Cardiac septum (tissue), 1 donor: ENCODE data around the gene RFT1. TPM values are rescaled to one million over a fixed set of nuclear protein-coding genes. Genes with fewer than 3 reads are reported as not detected.
A peak's percentile ranks its signal among the peaks of the same experiment; 100 is the strongest.

Experiments
- DNase-seq: peaks from one replicate; pipeline ENCODE4 v3.0.0-alpha.2; 2020; ENCODE audit warnings: low spot score
- intact Hi-C: fragments of 100-400 bp; cut with DNase I; formaldehyde crosslinking; loops from one replicate; pipeline ENCODE4 v1.14.0; 2022
- total RNA-seq: library from RNA; stranded (reverse); fragmentation: NEBNext Ultra II Directional; extraction: Animal tissue kit (Norgen Biotek cat#: 25700); gene quantifications from one replicate; pipeline ENCODE4 v1.2.1, GENCODE V29; 2021
- donor health status: DM: no; HTN: no; CAD: no.

The RFT1 gene
- total RNA-seq, 1 donor from 2014 or later, result 8.6 TPM

DNA sequence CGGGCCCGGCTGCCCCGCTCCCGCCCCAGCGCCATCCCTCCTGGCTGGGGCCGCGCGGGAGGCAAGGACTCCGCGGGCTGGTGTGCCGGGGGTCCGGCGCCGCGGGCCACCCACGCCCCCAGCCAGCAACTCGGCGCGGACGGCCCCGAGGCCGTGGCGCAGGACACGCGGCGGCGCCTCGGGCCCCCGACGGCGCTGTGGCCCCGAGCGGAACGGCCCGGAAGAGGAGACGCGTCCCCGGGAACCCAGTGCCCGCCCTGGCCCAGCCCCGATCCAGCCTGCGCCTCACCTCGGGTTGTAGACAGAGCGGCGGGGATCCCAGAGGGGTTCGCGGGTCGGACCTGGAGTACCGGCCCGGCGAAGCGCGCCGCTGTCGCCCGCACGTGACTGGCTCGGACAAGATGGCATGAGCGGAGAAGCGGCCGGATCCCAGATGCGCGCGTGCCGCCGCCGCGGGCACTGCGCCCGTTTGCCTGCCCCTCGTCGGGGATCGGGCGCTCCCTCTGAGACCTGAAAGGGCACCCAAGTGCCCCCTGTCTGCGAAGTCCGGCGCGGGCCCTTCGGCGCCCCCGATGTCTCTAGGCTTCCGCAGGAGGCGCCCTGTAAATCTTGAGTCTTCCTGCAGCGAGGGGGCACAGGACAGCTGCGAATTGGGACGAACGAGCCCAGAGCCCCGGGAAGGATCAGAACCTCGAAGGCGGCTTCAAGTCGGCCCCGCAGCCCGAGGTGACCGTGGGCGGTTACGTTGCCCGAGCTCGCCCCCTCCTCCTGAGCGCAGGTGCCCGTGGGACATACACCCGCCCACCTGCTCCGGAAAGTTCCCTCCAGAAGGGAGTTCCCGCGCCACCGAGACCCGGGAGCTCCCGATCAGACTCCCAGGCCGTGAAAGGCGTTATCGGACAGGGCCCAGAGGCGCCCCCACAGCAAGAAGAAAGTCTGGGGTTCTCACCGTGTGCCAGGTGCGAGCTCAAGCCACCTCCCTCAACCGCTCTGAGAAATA lies 83.8 kb downstream of the RFT1 start:
- intact Hi-C loops, result loop anchor here (5.0 to 10.0 kb wide), 2 partner anchors 69 to 642 kb away; no protein-coding TSS in a partner anchor
- peak; percentile 78 for DNase-seq

DNA sequence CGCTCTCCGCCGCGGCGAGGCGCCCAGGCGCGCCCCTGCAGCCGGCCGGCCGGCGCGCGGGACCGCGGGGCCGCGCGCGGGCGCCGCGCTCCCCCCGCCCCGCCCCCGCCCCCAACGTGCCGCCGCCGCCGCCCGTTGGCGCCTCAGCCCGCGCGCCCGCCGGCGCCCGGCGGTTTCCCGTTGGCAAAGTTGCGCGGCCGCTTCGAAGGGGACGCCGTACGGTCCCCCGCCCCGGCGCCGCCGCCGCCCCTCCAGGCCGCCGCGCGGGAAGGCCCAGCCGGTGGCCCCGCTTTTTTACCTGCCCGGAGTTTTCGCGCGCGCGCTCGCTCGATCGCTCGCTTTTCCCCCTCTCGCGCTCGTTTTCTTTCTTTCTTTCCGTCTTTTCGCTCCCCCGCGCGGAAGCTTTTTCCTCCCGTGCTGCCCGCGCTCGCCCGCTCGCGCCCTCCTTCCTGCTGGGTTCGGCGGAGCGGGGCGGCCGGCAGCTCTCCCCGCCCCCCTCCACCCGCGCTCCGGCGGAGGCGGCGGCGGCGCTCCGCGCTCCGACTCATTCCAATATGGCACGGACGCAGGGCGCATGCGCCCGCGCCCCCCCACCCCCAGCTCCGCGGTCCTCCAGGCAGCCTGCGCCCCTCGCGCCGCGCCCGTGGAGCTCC lies 84.6 kb downstream of the RFT1 start, which contains the start of gene SFMBT1:
SFMBT1 (minus strand) TSS at position 556 of the 653 bp plus-strand sequence. CDS start 76,945 bp downstream, outside the sequence.
- no peak for DNase-seq
- intact Hi-C loops, result loop anchor here (5.0 to 10.0 kb wide), 2 partner anchors 68 to 641 kb away; no protein-coding TSS in a partner anchor

DNA sequence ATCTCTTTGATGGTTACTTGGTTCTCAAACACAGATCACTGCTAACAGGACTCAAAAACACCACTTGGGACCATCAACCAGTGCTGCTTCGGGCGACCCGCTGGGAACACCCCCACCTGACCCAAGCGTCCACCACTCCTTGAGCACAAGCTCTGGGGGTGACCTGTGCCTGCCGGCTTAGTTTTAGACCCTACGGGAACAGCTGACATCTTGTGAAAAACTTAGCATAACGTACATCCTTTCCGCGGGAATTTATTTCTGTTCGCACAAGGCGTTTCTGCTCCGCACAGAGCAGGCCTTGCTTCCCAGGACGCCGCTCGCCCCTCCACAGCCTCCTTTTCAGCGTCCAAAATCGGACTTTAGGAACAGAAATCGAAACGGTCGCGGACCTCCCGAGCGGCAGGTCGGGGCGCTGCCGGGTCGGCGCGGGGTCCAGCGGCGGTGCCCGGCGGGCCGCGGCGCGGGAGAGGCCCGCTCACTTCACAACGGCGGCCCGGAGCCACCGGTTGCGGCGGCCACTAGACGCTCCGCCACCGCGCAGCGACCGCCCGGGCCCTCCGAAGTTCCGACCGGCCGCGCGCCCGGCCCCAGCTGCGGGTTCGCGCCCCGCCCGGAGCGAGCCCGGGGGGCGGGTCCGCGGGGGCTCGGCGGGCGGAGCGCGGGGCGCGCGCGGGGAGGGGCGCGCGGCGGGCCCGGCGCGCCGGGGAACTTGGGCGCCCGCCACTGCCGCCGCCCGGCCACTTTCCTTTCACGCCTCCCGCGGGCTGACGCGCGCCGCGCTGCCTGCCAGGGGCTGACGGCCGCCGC lies 85.3 kb downstream of the RFT1 start:
- intact Hi-C loops, result loop anchor here (5.0 to 10.0 kb wide), 2 partner anchors 68 to 640 kb away; no protein-coding TSS in a partner anchor
- no peak for DNase-seq

DNA sequence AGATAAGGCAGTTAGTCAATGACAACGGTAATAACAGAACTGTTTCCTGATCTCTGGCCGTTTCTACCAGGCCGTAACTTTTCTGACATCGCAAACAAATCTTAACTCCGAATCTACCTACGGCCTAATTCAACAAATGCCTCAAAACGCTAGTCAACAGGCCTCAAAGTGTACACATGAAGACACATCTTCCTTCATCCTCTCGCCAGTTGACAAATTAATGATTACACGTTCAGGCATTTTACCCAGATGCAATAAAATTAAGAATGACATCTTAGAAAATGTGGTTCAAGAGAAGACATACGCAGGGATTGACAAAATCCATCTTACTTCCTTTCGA lies 85.9 kb downstream of the RFT1 start:
- no peak for DNase-seq
- intact Hi-C loops, result loop anchor here (10.0 kb wide), 1 partner anchor 640 kb away; no protein-coding TSS in a partner anchor

DNA sequence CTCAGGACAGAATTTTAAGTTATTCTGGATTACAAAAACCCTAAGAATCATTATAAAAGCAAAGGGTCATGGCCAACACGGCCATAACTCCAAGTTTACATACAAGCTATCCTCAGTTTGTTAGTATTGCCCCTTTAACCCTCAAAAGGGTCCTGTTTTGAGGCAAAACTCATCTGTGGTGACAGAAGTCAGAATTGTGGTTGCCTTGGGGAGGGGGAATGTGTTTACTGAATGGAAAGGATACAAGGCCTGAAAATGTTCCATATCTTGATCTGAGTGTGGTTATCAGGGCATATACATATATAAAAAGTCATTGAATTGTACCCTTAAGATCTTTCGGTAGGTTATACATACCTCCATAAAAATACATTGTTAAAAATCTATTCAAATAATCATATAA lies 86.5 kb downstream of the RFT1 start:
- intact Hi-C loops, result loop anchor here (10.0 kb wide), 1 partner anchor 639 kb away; no protein-coding TSS in a partner anchor

DNA sequence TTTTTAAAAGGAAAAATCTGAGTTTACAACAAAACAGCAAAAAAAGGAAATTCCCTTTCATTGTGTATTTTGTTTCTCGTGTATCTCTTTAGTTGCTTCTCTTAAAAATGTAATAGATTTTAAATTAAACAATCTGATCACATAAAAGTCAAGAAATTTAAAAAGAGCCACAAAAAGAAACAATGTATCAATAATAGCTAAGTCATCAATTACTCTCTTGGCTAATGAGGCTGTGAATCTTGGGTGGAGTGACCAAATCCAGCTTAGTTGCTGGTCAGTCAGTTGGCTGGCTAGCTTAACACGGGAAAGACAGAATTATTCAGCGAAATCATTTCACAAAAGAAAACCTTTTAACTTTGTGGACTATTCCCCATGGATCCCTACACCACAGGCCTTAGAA lies 87.6 kb downstream of the RFT1 start:
- intact Hi-C loops, result loop anchor here (10.0 kb wide), 1 partner anchor 638 kb away; no protein-coding TSS in a partner anchor
- DNase-seq, result no peak

More for the DNA sequence above, 86.5 kb downstream of the RFT1 start:
- no peak for DNase-seq

DNA sequence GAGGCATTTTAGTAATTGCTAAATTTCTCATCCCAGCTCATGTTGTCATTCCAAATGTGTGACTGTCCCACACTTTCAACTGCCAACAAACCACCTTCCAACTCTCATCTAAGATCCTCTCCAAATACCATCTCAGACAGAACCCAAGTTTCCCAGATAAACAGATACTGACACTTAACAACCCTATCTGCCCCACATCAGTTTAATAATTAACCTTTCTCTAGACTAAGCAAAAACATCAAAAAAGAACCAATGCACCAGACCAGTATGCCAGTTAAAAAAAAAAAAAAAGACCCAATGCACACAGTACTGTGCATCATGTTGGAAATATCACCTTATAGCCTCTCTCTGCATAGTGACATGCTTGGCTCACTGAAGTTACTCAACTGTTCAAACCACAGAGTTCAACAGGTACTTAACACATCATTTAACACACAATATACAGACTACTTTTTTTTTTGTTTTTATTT lies 89.8 kb downstream of the RFT1 start:
- DNase-seq, result no peak
- intact Hi-C loops, result loop anchor here (10.0 kb wide), 1 partner anchor 636 kb away; no protein-coding TSS in a partner anchor

DNA sequence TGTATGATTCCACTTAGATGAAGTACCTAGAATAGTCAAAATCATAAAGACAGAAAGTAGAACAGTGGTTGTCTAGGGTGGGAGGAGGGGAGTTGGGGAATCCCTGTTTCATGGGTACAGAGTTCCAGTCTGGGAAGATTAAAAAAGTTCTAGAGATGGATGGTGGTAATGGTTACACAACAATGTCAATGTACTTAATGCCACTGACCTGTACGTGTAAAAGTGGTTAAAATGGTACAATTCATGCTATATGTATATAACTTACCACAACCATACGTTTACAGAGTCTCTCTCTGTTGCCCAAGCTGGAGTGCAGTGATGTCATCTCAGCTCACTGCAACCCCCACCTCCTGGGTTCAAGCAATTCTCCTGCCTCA lies 90.9 kb downstream of the RFT1 start:
- no peak for DNase-seq
- intact Hi-C loops, result no loop called here

DNA sequence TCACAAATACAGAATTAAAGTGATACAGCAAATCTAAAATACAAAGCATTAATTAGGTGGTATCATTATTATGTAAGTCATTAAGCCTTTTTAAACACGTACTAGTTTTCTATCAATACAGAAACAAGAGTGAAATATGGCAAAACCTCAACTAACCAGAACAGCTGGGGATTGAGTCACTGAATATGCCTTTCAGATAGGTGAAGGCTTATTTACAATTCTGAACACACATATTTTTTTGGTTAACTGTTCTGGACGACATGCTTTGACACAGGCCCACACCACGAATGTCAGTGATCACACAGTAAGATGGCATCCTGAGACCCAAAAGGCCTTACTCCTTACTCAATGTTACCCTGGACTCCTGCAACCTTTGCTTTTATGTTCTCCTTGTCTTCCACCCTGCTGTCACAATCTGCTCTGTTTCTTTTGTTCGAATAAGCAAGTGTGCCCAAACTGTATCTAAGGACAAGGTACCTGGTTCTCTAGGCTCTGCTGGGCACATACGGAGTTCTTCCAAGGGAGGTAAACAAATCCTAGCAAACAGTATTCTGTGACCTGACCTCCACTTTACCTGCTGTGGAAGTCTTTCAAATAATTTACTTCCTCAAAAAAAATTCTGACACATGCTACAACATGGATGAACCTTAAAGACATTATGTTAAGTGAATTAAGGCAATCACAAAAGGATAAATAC lies 91.4 kb downstream of the RFT1 start:
- intact Hi-C loops, result no loop called here
- DNase-seq, result no peak

Other genes with a start within 250 kb of the RFT1 start
- 11.2 TPM for gene STIMATE, start 232.9 kb downstream of the RFT1 start, total RNA-seq
- gene SFMBT1, start 84.4 kb downstream of the RFT1 start, total RNA-seq, result 14.7 TPM
- 10.6 TPM for gene PRKCD, start 30.8 kb upstream of the RFT1 start, total RNA-seq
- 34.6 TPM for gene TKT, start 125.6 kb upstream of the RFT1 start, total RNA-seq
- gene DCP1A, start 217.1 kb upstream of the RFT1 start, total RNA-seq, result 17.3 TPM